Right atrium auricular region (tissue), 2 donors: Measurements from ENCODE around the gene SCRN2. TPM values are rescaled to one million over a fixed set of nuclear protein-coding genes. Genes with fewer than 3 reads are reported as not detected.

ENCODE experiments used
- DNase-seq: peaks from one replicate; pipeline ENCODE4 v3.0.0-alpha.2; 2019; ENCODE audit warnings: low spot score
- H3K27ac ChIP-seq, 2 donors: fragments of 200-600 bp; sonication (generic); 1 replicate in 1 of 2; 2 replicates in 1 of 2; pipeline ENCODE4 v1.5.1; 2016 to 2019
- H3K27me3 ChIP-seq, 2 donors: fragments of 200-600 bp; sonication (generic); one replicate each; pipeline versions ENCODE4 v1.5.1 to v1.6.0; 2017 to 2019
- H3K36me3 ChIP-seq: fragments of 200-600 bp; sonication (generic); one replicate; pipeline ENCODE4 v1.5.1; 2016
- H3K4me1 ChIP-seq, 2 donors: fragments of 200-600 bp; sonication (generic); one replicate each; pipeline versions ENCODE4 v1.5.1 to v1.6.0; 2017 to 2019
- H3K4me3 ChIP-seq, 2 donors: fragments of 200-600 bp; sonication (generic); 1 replicate in 1 of 2; 2 replicates in 1 of 2; pipeline ENCODE4 v1.5.1; 2017 to 2019; ENCODE audit warnings: mild to moderate bottlenecking in 1 of 2, moderate library complexity in 1 of 2
- H3K9me3 ChIP-seq, 2 donors: fragments of 200-600 bp; sonication (generic); one replicate each; pipeline ENCODE4 v1.5.1; 2019
- CTCF ChIP-seq, 2 donors: fragments of 200-600 bp; sonication (generic); IDR thresholded peaks; one replicate each; pipeline ENCODE4 v1.5.1; 2019; ENCODE audit warnings: antibody characterized with exemption in 2 of 2
- total RNA-seq, 2 donors: library from RNA; depleted of rRNA; stranded (reverse); fragments of >200 nt; gene quantifications; one replicate each; pipeline ENCODE4 v1.1.0, GENCODE V29; 2016

The SCRN2 gene
- total RNA-seq, 2 donors from 2014 or later, result 28.5 to 37.1 TPM

DNA sequence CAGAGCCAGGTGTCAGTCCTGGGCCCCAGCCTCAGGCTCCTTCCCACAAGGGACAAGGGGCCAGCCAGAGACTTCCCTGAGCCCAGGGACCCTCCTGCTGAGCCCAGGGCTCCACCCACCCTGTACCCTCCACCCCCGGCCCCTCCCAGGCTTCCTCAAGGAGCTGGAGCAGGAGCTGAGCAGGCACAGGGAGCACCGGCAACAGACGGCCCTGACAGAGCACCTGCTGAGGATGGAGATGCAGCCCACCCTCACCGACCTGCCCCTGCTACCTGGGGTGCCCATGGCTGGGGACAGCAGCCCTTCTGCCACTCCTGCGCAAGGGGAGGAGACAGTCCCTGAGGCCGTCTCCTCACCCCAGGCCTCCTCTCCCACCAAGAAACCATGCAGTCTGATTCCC is 4.5 kb downstream of the SCRN2 start:
- DNase-seq, result no peak
- peaks cover 5% of the 10 kb centered on the region for H3K36me3 ChIP-seq
- no peaks in the 10 kb centered on the region for H3K9me3 ChIP-seq
- no peaks in the 10 kb centered on the region for H3K27me3 ChIP-seq
- H3K27ac ChIP-seq, result no peak overlapping the region
- H3K4me1 ChIP-seq, result peaks cover 0 to 30% of the 10 kb centered on the region in 2 donors
- H3K4me3 ChIP-seq, result no peak overlapping the region
- TF ChIP-seq CTCF (IDR thresholded peaks at IDR 0.05), result no peak

DNA sequence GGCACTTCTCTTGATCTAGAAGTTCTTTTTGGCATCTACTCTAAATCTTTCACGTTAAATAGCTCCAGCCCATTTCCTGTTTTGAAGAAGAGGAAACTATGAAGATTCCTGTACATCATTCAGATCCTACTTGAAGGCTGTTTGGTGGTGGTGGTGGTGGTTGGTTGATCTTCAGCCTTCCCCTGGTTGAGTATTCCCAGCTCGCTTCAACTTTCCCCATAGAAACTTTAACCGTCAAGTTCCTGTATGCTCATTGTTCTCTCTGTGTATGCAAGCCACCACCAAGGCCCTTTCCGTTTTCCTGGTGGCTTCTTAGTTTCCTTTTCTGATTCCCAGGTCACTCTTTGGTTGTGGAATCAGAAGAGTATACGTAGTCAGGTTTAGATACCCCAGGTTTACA is 6.3 kb downstream of the SCRN2 start:
- Histone ChIP-seq H3K36me3 (peaks cover 5% of the 10 kb centered on the region), H3K27me3 (no peaks in the 10 kb centered on the region), H3K4me3 (no peak overlapping the region), H3K4me1 (peaks cover 0 to 28% of the 10 kb centered on the region in 2 donors), H3K9me3 (no peaks in the 10 kb centered on the region), H3K27ac (no peak overlapping the region)
- no peak for DNase-seq
- no peak for TF ChIP-seq CTCF (IDR thresholded peaks at IDR 0.05)

- Histone ChIP-seq H3K36me3 (peaks cover 22% of the 10 kb centered on the region), H3K27me3 (no peaks in the 10 kb centered on the region), H3K4me1 (peaks cover 0 to 17% of the 10 kb centered on the region in 2 donors), H3K27ac (no peak overlapping the region), H3K9me3 (no peaks in the 10 kb centered on the region), H3K4me3 (peak overlapping the region; percentile 68 to 85)
- DNase-seq, result no peak
- no peak for TF ChIP-seq CTCF (IDR thresholded peaks at IDR 0.05)
These were observed 9.1 kb downstream of the SCRN2 start for GRCh38 chr17:47831934-47832327.

DNA sequence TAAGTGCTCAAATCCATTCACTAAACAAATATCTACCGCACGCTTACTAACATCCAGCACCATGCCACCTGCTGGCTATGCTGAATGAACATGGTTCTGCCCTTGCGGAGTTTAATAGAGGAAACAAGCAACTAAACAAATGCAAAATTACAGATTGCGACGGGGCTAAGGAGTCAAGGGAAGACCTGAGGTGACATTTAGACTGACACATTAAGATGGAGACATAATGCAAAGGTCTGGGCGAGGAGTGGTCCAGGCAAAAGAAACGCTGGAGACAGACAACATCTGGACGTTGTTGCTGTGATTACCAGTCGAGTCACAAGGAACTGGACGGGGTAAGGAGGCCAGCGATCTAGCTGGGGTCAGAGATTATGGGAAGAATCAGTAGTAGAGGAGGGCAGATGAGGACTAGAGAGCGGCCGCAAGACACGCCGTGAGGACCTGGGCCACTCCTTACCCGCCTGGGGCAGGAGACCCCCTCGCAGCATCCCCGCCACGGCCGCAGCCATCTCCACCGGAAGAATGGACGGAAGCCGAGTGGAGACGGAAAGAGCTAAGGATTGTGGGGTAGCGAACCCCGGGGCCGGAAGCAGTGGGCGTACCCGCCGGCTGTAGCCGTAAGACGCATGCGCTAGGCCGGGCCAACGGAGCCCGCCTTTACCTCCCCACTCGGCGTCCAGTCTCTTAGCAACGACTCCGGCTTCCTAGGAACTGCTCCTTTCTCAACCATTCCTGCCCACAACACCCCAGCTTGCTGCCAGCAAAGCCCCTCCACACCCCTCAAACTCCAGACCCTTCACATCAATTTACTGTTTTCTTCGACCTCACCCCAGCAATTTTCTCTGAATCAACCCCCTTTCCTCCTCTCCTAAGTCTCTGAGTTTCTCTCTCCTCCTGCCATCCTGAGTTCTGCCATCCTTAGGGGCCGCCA is 9.8 kb downstream of the SCRN2 start, which contains the start of the genes LRRC46 and MRPL10:
Gene LRRC46, plus strand, starts transcription at position 668 of the 931 bp plus-strand sequence. CDS start 320 bp downstream, outside the sequence.
Gene MRPL10, minus strand, starts transcription at position 539 of the 931 bp plus-strand sequence. Its CDS starts 30 bp downstream, at position 509.
- peaks cover 0 to 17% of the 10 kb centered on the region in 2 donors for H3K4me1 ChIP-seq

GRCh38 chr17:47830396-47831002 is 10.6 kb downstream of the SCRN2 start:
- no peak for TF ChIP-seq CTCF (IDR thresholded peaks at IDR 0.05)
- Histone ChIP-seq H3K27me3 (no peaks in the 10 kb centered on the region), H3K4me1 (peaks cover 0 to 17% of the 10 kb centered on the region in 2 donors), H3K27ac (peak overlapping the region; percentile 48 to 75), H3K36me3 (peaks cover 32% of the 10 kb centered on the region), H3K9me3 (no peaks in the 10 kb centered on the region), H3K4me3 (peak overlapping the region; percentile 68 to 85)
- DNase-seq, result no peak

More for the DNA sequence above, 9.8 kb downstream of the SCRN2 start, which contains the start of the genes LRRC46 and MRPL10:
- Histone ChIP-seq H3K9me3 (no peaks in the 10 kb centered on the region), H3K27ac (peak within 1 kb of the TSS; percentile 48 to 75), H3K36me3 (peaks cover 25% of the 10 kb centered on the region), H3K27me3 (no peaks in the 10 kb centered on the region), H3K4me3 (peak within 1 kb of the TSS; percentile 68 to 85)
- peak; percentile 93 for DNase-seq
- TF ChIP-seq CTCF (IDR thresholded peaks at IDR 0.05), result no peak
